ENCODE measurements around the gene XIRP2.

XIRP2 gene

DNA sequence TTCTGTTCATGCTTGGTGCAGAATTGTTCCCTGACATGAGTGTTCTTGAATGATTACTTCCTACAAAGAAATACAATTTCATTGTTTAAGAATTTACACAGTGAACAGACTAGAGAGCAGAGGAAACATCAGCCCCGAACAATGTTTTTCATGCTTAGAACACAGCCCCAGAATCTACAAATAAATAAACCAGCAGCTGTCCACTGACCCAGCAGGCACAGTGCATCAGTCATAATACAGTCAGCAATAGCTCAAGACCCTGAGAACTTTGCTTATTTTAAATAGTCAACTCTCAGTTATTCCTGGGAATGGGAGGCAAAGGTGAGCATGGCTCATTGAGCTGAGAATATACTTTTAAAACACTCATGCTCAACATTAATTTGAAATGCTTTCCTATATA, 38.4 kb downstream of the XIRP2 start:
- no peak for DNase-seq (ENCODE audit: low read depth, low spot score)

DNA sequence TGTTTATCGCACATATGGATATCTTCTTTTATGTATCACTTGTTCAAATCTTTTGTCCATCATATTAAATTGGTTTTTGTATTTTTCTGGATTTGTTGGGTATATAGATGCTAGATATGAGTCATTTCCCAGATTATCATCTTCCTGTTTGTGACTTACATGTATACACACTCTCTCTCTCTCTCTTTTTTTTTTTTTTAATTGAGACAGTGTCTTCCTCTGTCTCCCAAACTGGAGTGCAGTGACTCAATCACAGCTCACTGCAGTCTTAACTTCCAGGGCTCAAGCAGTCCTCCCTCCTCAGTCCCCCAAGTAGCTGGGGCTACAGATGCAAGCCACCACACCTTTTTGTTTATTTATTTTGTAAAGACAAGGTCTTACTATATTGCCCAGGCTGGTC, 43.8 kb downstream of the XIRP2 start:
- DNase-seq (ENCODE audit: low read depth, low spot score), result no peak

DNA sequence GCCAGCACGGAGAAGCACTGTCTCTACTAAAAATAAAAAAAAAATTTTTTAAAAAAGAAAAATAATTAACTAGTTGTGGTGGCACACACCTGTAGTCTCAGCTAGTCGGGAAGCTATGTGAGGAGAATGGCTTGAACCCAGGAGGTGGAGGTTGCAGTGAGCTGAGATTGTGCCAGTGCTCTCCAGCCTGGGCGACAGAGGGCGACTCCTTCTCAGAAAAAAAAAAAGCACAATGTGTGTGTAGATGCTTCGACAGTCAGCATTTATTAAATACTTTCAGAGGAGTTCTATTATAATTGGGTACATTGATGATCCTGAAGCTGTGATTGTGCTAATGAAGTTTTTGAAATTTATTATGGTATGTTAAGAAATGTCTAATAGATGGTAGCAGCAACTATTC, 46.5 kb downstream of the XIRP2 start:
- peak; percentile 5 for DNase-seq (ENCODE audit: low read depth, low spot score)

DNA sequence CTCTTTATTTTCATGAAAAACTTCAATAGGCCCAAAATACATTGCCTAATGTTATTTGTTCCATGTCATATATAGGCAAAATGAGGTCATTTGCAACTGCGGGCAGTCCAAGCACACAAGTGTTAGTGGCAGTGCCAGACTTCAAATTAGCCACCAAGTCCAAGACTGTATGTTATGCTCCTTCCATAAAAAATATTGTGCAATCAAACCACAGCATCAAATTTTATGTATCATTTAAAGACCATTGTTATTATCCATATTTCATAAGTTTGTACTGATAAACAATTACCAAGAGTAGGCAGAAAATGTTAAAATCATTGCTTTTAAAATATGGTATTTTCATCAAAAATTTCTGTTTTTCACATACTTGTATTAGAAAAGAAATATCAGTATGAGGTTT, 54.1 kb downstream of the XIRP2 start:
- DNase-seq (ENCODE audit: low read depth, low spot score), result no peak

DNA sequence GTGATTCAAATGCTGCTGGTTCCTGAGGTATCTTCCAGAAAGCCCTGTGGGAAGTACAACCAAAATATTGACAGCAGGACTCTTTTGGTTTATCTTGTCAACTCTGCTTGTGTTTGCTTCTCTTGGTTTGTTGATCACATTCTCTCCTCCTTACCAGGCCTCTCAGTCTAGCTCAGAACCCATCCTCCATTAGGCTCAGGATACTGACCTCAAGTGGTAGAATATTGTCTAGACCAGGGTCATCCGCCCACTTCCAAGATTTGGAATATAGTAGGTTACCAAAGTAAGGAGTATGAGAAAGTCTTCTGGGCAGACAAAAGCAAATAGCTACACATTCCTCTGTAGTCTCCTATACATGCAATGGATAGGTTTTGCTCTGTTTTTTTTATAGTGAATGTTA, 56.6 kb downstream of the XIRP2 start:
- DNase-seq (ENCODE audit: low read depth, low spot score), result no peak

DNA sequence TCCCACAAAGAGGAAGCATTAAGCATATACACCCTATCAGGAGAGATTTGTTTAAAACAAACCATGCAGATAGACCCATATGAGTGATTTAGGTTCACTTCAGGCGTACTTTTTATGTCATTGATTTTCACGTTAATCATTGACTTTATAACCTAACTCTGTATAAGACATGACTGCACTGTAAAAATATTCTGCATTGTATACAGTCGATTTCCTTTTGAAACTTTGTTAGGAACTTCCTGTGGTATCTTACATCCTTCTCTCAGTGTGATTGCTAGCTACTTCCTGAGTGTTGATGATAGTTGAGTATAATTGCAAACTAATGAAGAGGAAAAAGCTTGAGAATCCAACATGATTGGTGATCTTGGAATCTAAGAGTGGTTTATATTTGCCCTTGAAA, 69.4 kb downstream of the XIRP2 start:
- no peak for DNase-seq (ENCODE audit: low read depth, low spot score)

DNA sequence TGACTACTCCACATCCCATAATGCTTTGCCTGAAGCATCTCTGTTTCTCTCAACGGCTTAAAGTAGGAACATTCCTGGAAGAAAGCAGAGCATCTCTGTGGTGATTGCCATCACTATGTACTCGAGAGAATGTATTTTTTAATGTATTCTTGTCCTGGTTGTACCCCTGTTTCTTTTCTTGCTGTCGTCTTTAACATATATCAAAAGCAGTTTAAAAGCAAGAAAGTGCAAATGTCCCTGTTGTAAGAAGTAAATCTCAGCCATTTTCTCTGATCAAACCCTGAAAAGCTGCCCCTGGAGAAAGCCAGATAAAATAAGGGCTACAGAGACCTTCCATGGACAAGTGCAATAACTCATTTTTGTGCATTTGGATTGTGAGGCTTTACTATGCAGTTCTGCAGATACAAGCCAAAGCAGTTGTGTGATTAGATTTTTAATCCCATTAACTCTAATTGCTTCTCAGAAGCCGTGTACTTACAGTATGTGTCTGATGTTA, 70.8 kb downstream of the XIRP2 start:
- DNase-seq (ENCODE audit: low read depth, low spot score), result no peak

DNA sequence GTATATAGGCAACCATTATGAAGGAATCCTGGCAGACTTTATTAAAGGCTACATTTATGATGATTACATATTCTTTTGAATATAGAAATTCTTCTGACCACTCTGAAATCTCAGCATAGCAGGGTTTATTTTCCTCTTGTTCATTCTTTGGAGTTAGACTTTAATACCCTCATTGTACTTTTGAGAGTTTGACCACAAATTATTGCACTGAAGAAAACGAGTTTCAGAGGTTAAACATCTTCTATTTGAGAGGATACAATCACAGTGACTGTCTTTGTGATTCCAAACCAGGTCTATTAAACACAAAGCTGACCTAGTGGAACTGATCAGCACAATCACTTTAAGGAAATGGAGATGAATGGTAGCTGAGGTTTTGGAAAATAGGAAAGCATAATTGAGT, 71.3 kb downstream of the XIRP2 start:
- no peak for DNase-seq (ENCODE audit: low read depth, low spot score)

DNA sequence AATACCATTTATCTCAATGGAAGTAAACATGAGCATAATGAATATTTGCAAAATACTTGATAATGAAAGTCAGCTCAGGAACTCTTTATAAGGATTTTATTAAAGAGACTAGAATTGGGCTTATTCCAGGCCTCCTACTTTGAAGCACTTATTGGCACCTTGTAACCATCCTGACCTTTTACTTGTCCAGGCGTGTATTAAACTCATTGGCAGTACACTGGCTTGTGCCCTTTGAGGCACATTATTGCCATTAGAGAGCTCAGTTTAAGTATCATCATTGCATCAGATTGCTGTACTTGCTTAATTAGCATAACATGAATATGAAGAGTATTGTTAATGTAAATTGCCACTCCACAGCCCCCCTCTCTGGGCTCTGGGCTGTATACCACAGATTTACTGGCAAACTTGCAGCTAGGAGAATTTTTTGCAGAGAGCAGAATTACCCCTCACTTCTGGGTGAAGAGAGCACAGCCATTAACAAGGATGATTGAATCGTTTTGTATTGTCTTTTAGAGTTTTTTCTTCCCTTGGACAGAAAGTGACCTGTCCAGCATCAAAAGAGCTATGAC, 72.5 kb downstream of the XIRP2 start:
- DNase-seq (ENCODE audit: low read depth, low spot score), result no peak

DNA sequence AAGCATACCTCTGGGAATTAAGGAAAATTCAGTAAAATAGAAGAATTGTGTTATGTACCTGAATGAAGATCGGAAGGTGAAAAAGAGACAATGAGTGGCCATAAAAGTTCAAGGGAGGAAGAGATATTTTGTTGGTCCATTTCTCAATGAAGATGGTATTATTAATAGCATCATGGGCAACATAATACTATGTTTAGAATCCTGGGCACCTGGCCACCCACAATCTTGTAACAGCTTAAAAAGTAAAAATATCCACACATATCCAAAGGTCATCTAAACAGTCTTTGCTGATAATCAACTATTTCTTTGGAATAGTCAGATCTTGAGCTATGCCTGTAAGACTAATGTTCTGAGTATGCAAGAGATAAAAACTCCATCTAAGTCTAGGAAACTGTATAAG, 73.7 kb downstream of the XIRP2 start:
- no peak for DNase-seq (ENCODE audit: low read depth, low spot score)

DNA sequence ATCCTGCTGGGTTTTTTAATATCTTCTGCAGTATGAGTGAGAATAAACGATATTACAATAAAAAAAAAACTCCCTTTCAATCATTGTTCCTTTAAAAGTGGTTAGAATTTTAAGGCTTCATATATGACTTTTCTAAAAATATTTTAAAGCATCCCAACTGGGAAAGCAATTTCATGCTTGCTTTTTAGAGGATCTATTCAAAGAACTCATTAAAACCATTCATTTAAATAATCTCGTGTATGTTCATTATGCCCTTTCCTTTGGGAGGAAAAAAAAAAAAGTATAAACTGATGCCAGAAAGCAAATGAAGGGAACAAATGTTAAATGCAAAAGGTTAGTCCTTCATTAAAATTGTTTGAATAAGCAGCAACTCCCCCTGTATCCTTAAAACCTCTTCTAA, 81.2 kb downstream of the XIRP2 start:
- DNase-seq (ENCODE audit: low read depth, low spot score), result no peak

DNA sequence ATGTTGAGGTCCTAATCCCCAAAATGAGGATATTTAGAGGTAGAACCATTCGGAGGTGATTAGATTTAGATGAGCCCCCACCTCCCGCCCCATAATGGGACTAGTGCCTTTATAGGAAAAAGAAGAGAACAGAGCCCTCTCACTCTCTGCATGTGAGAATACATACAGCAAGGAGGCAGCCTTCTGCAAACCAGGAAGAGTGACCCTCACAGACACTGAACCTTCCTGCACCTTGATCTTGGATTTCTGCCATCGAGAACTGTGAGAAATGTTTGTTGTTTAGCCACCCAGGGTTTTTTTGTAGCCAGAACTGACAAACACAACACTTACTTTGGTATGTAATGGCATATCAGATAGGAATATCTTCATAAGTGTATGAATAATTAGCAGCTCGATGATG, 83.7 kb downstream of the XIRP2 start:
- DNase-seq (ENCODE audit: low read depth, low spot score), result no peak

DNA sequence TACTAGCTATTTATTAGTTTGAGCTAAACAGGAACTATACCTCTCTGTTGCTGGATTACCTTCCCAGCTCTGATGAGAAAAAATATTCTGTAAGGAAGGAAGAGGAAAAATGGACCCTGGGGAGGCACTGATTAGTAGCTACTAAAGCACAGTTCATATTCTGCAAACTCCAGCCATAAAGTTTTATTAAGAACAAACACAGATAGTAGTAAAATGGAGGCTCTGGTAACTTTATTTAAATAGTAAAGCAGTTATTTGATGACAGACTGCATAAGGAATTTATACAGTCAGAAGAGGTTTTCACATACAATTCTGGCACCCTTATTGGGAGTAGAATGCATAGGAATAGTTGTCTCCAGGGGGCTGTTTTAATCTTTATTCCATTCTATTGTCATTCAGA, 84.1 kb downstream of the XIRP2 start:
- DNase-seq (ENCODE audit: low read depth, low spot score), result no peak

DNA sequence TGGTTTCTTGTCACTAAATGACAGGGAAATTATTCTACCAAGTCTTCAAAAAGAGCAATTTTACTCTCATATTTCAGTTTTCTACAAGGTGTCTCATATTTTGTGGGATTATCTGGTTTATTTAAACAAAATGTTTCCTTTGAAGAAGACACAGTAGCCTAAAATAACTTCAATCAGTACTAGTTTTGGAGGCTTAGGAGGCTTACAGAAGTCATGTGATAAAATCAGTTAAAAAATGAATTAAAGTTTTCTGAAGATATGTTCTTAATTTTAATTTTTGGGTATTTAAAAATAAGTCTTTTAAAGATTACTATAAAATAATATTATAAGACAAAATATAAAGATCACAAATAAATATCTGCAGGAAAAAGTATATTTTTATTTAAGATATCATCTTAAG, 95.9 kb downstream of the XIRP2 start:
- no peak for DNase-seq (ENCODE audit: low read depth, low spot score)

DNA sequence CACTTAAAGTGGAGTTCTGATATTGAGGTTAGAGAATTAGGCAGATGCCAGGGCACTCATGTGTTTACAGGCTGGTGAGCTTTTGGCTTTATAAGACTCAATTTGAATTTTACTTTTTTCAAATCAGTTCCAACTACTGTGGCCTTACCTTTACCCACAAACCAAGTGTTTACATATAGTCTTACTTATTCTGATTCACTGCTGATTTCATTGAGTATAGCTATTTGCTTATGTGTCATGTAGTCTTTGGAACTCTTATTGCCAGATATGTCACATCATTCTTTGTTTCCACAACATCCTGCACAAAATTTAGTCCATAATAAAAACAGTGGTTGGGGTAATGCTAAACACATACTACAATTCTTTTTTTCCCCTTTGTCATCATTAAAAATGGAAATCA, 96.5 kb downstream of the XIRP2 start:
- DNase-seq (ENCODE audit: low read depth, low spot score), result no peak

DNA sequence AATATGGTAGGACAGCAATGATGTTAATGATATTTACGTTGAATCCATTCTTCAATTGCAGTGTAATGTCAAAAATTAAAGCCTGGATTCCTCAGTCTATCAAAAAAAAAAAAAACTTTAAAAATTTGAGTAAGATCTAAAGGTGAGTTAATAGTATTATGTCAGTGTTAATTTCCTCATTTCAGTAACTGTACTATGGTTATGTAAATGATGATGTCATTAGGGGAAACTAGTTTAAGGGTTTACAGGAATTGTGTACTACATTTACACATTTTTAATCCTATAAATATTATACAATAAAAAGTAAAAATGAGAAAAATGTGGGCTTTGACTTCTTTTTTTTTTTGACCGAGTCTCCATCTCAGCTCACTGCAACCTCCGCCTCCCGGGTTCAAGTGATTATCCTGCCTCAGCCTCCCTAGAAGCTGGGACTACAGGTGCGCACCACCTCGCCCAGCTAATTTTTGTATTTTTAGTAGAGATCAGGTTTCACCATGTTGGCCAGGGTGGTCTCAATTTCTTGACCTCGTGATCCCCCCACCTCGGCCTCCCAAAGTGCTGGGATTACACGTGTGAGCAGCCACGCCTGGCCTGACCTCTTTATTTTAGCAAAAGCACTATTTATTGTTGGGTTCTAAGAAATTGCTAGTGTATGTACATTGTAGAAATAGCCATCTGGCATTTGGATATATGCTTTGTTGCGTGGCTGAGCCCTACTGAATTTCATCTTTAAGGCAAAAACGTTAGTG, 106.5 kb downstream of the XIRP2 start:
- no peak for DNase-seq (ENCODE audit: low read depth, low spot score)

DNA sequence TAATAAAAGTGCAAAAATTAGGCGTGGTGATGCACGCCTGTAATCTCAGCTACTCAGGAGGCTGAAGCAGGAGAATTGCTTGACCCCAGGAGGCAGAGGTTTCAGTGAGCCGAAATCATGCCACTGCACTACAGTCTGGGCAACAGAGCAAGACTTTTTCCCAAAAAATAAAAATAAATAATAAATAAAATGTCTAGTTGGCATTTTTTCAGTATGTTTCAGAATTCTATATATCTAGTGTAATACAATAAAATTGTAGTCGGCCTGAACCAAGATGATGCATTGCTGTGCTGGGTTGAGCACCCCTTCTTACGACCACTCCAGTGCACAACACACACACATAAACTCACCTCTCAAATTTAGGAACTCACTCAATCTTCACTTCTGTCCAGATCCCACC, 108.2 kb downstream of the XIRP2 start:
- DNase-seq (ENCODE audit: low read depth, low spot score), result no peak

DNA sequence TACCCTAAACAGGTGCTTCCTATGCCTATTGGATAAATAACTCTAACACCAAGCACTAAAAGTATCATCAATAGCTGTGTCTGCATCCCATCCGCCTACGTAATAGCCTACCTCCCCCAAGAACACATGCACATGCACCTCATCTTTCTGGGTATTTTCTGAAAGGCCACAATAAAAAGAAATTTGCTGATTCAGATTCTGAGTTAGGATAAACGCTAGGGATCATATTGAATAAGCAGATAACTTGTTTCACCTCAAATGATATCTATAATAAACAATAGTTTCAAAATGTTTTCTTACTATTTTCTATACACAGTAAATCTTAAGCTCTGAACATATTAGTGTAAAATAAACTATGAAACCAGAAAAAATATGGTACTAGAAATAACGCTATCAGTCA, 112.9 kb downstream of the XIRP2 start:
- no peak for DNase-seq (ENCODE audit: low read depth, low spot score)

DNA sequence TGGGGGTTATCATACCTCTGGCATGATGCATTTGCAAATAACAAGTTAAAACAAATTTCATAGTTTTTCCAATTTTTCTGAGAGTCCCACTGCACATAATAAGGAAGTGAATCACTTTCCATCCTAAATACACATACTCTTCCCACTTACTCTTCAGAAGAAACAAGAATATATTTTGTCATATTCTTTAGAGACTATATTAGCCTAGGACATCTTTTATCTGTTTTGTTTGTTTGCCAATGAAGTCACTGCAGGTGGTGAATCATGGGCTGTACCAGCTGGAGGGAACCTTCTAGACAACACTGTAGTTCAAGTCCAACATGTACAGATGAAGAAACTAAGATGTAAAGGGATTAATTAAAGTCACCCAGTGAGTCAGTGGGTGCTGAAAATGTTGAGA, 116.8 kb downstream of the XIRP2 start:
- DNase-seq (ENCODE audit: low read depth, low spot score), result no peak

DNA sequence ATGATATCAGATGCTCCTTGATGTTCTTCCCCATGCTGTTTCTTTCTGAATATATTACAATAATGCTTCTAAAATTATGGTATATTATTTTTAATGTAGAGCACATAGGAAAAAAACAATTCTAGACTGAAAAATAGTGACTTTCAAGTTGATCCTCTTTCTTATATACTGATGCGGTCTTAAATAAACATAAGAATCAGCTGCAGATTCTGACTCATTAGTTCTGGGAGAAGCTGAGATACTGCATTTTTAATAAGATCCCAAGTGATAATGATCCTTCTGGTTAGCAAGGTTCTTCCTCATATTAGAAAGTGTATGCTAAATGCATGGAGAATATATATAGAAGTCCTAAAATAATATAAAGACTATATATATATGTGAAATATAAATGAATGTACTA, 124.9 kb downstream of the XIRP2 start:
- no peak for DNase-seq (ENCODE audit: low read depth, low spot score)

DNA sequence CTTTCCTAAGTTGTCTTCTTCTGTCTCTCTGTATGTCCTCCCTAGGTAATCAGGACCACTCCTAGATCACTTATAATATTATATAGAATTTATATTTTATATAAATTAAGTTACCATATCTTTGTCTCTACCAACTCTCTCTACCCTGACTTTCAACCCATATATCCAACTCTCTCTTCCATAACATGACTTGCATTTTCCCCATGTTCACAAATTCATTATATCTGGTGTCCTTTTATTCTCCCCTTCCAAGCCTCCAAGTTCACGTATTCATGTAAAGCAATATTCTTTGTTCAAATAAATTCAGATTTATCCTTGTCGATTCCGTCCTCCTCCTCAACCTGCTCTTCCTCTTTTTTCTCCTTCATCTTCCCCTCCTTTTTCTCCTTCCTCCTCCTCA, 127.5 kb downstream of the XIRP2 start:
- DNase-seq (ENCODE audit: low read depth, low spot score), result no peak

DNA sequence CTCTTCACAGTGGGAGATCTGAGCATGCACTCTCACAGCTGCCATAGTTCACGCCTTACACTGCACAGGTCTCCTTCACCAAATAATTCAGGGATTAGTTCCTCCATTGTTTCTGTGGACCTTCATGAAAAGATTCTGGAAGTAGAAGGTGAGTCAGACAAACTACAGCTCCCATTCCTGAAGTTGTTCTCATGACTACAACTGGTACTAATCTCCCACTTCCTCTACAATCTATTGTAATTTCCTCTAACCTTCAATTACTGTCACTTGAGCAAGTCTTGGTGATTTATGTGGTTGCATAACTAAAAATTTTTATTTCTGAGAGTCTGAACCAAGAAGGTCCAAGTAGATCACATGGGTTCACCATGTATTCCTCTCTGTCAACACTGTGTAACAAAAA, 128.7 kb downstream of the XIRP2 start:
- DNase-seq (ENCODE audit: low read depth, low spot score), result no peak

DNA sequence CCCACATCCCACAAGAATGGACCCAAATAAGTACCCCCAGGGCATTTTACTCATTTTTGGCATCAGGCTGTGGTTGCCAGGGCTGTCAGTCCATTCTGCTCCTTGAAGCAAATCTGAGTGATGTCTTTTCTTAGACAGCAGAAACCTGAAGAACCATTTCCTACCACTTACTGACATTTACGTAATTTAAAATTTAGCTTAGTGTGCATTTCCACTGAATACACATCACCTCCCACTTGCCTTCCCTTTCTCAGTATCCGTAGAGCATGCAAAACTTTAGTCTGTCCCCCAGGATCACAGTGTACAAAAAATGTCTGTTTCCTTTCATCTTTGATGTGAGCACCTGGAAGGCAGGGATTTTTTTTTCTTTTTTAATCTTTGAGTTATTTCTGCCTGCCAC, 130.3 kb downstream of the XIRP2 start:
- no peak for DNase-seq (ENCODE audit: low read depth, low spot score)

DNA sequence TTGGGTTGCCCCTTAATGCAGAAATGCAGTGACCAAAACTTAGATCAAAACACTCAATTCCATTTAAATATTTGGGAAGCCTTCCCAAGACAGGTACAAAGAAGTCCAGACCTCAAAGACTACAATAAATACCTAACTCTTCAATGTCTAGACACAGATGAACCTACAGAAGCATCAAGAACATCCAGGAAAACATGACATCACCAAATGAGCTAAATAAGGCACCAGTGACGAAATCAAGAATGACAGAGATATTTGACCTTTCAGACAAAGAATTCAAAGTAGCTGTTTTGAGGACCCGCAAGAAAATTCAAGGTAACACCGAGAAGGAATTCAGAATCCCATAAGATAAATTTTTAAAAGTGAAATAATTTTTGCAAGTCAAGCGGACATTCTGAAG, 140.2 kb downstream of the XIRP2 start:
- no peak for DNase-seq (ENCODE audit: low read depth, low spot score)
